ENCODE data around the gene BARX2. TPM values are rescaled to one million over a fixed set of nuclear protein-coding genes. Genes with fewer than 3 reads are reported as not detected.

BARX2 gene
- total RNA-seq, 2 experiments from 2014 or later, result not detected

DNA sequence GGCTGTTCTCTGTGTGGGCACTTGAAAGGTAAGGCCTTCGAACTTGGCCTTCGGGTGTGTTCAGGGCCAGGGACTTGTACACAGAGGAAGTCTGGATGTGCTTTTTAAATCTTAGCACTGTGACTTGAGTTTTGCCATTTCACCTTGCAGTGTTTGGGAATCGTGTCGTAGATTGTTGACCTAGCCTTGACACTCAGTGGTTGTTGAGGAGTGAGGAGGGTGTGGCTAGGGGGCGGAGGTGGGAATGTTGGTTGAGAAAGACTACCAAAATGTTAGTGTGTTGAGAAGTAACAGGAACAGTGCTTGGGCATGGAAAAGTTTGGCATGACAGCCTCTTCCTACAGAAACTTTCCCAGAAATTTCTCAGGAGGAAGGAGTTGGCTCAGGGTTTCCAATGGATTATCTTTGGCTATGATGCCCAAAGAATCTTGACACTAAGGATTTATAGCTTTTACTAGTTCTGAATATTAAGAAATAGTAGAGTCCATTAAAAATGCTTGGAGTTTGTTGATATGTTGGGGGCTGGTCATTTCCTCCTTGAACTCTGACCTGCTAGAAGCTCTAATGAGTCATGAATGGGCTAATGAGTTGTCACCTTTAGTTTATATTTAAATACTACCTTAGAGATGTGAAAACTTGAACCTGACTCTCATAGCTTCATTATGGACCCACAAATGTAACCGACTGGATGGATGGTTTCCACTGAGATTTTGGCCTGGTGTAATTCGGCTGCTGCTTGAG is 40.6 kb downstream of the BARX2 start:
- Mint-ChIP-seq H3K9me3 (no peaks in the 10 kb centered on the region), H3K36me3 (ENCODE audit: low read depth) (no peaks in the 10 kb centered on the region), H3K27me3 (no peaks in the 10 kb centered on the region), H3K4me1 (ENCODE audit: low read depth) (peaks cover 3% of the 10 kb centered on the region), H3K4me3 (no peak overlapping the region), H3K27ac (no peak overlapping the region)
- DNase-seq, result no peak
- ChIA-PET POLR2A (no interaction called here), CTCF (no interaction called here)
- intact Hi-C loops (cut with micrococcal nuclease), result no loop called here
- TF ChIP-seq, protein P1, sequence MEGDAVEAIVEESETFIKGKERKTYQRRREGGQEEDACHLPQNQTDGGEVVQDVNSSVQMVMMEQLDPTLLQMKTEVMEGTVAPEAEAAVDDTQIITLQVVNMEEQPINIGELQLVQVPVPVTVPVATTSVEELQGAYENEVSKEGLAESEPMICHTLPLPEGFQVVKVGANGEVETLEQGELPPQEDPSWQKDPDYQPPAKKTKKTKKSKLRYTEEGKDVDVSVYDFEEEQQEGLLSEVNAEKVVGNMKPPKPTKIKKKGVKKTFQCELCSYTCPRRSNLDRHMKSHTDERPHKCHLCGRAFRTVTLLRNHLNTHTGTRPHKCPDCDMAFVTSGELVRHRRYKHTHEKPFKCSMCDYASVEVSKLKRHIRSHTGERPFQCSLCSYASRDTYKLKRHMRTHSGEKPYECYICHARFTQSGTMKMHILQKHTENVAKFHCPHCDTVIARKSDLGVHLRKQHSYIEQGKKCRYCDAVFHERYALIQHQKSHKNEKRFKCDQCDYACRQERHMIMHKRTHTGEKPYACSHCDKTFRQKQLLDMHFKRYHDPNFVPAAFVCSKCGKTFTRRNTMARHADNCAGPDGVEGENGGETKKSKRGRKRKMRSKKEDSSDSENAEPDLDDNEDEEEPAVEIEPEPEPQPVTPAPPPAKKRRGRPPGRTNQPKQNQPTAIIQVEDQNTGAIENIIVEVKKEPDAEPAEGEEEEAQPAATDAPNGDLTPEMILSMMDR (IDR thresholded peaks at IDR 0.05), result no peak
- no peak for ATAC-seq

DNA sequence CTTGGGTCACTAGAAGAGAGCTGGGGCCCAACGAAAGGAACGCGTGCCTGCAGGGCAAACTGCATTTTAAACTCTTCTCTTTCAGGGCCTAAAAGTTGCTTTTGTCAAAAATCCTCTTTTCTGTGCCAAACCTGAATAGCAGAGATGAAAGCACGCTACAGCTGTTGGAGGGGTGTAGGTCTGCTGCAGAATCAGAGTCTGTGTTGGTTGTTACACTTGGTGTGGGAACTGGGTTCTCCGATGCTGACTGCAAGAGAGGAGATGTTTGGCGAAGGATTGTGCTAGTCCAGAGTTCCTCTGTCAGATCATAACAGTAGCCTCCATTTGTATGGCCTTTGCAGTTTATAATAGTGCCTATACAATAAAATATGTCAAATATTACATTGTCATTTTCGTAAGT is 41.8 kb downstream of the BARX2 start:
- no peaks in the 10 kb centered on the region for H3K36me3 Mint-ChIP-seq (ENCODE audit: low read depth)
- no peak for DNase-seq
- TF ChIP-seq, protein P1 (IDR thresholded peaks at IDR 0.05), result no peak
- no peaks in the 10 kb centered on the region for H3K27me3 Mint-ChIP-seq
- ATAC-seq, result no peak
- H3K9me3 Mint-ChIP-seq, result no peaks in the 10 kb centered on the region
- ChIA-PET CTCF (interaction anchor here (0.8 to 1.0 kb wide), 2 partner anchors 23 to 36 kb away, joined by 3 read pairs; no protein-coding TSS in a partner anchor), POLR2A (no interaction called here)
- peaks cover 3% of the 10 kb centered on the region for H3K4me1 Mint-ChIP-seq (ENCODE audit: low read depth)
- no peak overlapping the region for H3K4me3 Mint-ChIP-seq
- intact Hi-C loops (cut with micrococcal nuclease), result no loop called here
- H3K27ac Mint-ChIP-seq, result no peak overlapping the region

DNA sequence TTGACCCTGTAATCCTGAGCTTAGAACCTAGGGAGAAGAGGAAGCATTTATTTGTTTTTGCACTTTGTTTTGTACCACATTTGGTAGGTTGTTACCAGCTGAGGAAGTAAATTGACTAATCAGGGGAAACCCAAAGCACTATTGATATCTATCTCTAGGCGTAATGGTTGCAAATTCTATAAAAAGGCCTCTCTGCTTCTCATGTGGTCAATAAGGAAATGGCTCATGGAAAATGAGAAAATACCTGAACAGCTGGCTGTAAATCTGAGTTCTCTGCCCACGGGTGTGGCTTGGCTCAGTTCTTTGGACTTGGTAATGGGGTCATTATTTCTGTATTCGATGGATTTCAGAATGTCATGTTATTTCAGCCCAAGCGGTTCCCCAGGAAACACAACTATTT is 42.4 kb downstream of the BARX2 start:
- Mint-ChIP-seq H3K27ac (no peak overlapping the region), H3K4me1 (ENCODE audit: low read depth) (peaks cover 3% of the 10 kb centered on the region), H3K27me3 (no peaks in the 10 kb centered on the region), H3K4me3 (no peak overlapping the region), H3K9me3 (no peaks in the 10 kb centered on the region), H3K36me3 (ENCODE audit: low read depth) (no peaks in the 10 kb centered on the region)
- TF ChIP-seq, protein P1 (IDR thresholded peaks at IDR 0.05), result no peak
- ChIA-PET CTCF (interaction anchor here (0.8 to 1.0 kb wide), 3 partner anchors 23 to 53 kb away, joined by 3 to 4 read pairs (median 3); no protein-coding TSS in a partner anchor), POLR2A (no interaction called here)
- DNase-seq (no peak), ATAC-seq (no peak)
- intact Hi-C loops (cut with micrococcal nuclease), result no loop called here

DNA sequence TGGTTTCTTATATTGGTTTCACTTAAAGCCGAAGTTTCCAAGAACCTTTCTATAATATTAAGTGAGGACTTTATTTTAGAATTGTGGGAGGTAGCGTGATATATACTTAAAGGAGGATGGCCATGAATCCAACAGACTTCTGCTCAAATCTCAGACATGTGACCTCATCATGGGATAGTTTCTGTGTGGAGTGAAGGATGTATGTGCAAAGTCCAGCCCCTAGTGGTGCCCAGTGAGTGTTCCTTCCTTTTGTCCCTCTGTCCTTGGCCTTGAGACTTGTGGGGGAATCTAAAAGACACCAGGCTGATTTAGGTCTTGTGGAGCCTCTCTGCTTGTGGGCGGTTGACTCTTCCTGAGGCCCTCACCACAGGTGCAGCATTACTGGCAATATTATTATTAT is 43.7 kb downstream of the BARX2 start:
- intact Hi-C loops (cut with micrococcal nuclease), result no loop called here
- H3K27ac Mint-ChIP-seq, result no peak overlapping the region
- ATAC-seq, result no peak
- no peak for DNase-seq
- ChIA-PET CTCF (no interaction called here), POLR2A (no interaction called here)
- H3K9me3 Mint-ChIP-seq, result no peaks in the 10 kb centered on the region
- no peaks in the 10 kb centered on the region for H3K36me3 Mint-ChIP-seq (ENCODE audit: low read depth)
- no peak overlapping the region for H3K4me3 Mint-ChIP-seq
- peaks cover 3% of the 10 kb centered on the region for H3K4me1 Mint-ChIP-seq (ENCODE audit: low read depth)
- TF ChIP-seq, protein P1 (IDR thresholded peaks at IDR 0.05), result no peak
- peaks cover 4% of the 10 kb centered on the region for H3K27me3 Mint-ChIP-seq

DNA sequence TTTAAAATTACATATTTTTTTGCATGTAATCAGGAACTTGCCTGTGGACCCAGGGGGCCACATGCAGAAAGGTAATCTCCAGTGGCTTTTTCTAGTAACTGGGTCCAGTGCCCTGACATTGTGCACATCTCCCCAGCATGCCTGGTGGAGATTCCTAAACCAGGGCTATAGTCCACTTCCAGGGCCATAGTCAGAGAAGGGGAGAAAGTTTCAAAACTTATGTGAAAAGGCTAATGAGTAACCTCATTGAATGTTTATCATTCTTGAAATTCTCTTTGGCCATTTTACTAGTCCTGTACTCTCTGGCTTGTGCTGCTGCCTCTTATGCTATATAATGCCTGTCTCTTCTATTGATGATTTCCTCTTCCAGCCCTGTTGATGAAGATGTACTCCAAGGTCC is 47.8 kb downstream of the BARX2 start:
- DNase-seq (no peak), ATAC-seq (no peak)
- Mint-ChIP-seq H3K4me3 (no peak overlapping the region), H3K27ac (no peak overlapping the region), H3K9me3 (no peaks in the 10 kb centered on the region), H3K36me3 (ENCODE audit: low read depth) (no peaks in the 10 kb centered on the region), H3K27me3 (peaks cover 9% of the 10 kb centered on the region), H3K4me1 (ENCODE audit: low read depth) (no peaks in the 10 kb centered on the region)
- intact Hi-C loops (cut with micrococcal nuclease), result no loop called here
- ChIA-PET CTCF (no interaction called here), POLR2A (no interaction called here)
- TF ChIP-seq, protein P1 (IDR thresholded peaks at IDR 0.05), result no peak
